AG09319 (cell line): ENCODE measurements around the gene ZNF775.

ENCODE experiments used
- DNase-seq: peaks from one replicate; pipeline ENCODE4 v3.0.0-alpha.2; 2010; ENCODE audit warnings: low read depth; ENCODE audit errors: extremely low read depth
- TF ChIP-seq, protein P1 (sequence below): IDR thresholded peaks from 2 replicates; pipeline ENCODE4 v1.5.1; 2011; ENCODE audit warnings: low read depth, mild to moderate bottlenecking, inconsistent platforms, low read length, moderate library complexity

The ZNF775 gene

DNA sequence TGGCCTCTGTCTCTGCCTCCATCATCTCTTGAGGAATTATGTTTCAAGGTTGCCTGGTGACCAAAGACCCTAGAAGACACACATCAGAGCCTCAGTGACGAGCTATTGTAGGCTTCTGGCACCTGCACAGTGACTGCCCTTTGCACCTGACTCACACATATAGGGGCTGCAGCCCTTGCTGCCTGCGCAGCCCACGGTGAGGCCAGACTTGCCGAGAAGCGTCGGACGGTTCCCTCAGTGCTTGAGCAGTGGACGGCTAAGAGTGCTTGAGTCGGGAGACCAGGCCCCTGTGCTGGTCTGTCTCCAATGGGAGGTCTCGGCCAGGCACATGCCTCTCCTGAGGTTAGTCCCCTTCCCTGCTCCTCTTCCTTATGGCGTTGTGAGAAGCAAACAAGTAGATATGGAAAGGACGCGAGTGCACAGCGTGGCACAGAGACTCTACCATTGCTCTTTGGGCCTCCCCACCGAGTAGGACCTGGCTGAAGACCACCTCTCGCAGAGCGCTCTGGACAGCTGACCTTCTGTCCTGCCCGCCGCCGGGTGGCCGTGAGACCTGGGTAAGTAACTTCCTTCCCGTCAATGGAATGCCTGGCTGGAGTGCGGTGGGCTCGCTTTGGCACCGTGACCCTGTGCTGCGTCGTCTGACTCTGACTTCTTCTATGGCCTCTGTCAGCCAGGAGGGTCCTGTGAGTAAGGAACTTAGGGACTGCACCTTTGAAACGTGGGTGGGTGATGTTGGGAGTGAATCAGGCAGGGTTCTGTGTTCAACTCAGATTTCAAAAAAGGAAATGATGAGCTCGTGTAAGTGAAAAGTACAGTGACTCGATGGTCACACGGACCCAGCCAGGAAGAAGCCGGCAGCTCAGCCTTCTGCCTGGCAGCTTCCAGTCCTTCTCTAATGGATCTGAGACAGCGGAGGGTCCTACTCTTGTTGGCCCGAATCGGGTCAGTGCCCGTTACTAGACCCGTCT, 33.7 kb downstream of the ZNF775 start:
- TF ChIP-seq, protein P1, sequence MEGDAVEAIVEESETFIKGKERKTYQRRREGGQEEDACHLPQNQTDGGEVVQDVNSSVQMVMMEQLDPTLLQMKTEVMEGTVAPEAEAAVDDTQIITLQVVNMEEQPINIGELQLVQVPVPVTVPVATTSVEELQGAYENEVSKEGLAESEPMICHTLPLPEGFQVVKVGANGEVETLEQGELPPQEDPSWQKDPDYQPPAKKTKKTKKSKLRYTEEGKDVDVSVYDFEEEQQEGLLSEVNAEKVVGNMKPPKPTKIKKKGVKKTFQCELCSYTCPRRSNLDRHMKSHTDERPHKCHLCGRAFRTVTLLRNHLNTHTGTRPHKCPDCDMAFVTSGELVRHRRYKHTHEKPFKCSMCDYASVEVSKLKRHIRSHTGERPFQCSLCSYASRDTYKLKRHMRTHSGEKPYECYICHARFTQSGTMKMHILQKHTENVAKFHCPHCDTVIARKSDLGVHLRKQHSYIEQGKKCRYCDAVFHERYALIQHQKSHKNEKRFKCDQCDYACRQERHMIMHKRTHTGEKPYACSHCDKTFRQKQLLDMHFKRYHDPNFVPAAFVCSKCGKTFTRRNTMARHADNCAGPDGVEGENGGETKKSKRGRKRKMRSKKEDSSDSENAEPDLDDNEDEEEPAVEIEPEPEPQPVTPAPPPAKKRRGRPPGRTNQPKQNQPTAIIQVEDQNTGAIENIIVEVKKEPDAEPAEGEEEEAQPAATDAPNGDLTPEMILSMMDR, result no peak
- DNase-seq, result no peak

DNA sequence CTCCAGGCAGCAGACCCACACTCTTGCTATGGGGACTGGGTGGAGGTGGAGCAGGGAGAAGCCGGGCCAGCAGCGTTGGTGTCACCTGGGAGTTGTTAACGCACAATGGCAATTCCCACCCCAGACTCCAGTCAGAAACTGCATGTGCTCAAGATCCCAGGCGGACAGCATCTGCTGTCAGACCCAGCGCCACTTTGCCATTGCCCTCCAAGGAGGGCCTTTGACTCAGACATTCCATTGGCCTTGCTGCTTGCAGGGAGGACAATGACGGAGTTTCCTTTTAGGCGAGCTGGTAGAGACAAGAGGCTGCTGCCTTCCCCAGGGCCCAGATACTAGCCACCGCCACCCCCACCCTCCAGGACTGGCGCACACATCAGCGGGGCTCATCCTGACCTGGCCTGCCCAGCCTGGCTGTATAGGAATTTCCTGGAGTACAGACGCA, 34.5 kb downstream of the ZNF775 start:
- TF ChIP-seq, protein P1, result no peak
- no peak for DNase-seq

DNA sequence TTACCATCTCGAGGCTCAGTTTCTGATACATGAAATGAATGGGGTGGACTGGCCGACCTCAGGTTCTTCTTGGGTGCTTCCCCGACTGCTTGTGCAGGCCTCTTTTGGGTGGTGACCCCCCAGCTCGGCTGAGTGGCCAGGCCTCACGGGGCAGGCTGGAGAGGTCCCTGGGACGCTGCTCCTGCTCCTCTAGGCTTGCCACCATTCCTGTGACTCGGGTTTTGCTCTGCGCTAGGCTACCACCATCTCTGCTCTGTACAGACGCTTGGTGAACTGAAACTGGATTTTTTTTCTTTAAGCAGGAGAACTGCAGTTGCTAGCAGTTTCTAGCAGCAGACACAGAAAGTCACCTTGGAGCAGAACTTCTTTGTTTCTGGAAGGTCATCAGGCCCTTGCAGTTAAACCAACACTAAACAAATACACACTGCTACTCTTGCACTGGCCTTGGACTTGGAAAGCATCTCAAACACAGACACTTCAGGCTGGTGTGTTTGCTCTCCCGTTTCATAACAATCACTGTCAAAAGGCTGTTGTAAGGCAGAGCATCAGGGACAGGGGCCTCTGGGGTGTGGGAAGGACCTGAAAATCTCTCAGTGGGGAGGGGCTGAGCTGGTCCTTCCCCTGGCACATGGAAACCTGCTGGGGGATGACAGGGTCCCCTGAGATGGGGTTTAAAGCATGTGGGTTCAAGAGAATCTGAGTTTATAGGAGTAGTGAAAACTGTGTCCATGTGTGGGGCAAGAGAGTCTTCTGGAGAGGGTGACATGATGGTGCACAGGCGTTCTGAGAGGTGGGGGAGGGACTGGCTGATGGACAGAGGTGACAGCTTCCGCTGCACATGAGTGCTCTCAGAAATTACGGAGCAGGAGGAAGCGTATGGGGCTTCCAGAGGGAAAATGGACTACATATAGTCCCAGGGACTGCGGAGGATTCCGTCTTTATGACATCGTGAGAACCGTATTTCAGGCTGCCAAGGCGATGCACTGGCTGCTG, 36.3 kb downstream of the ZNF775 start:
- no peak for DNase-seq
- TF ChIP-seq, protein P1, result no peak

DNA sequence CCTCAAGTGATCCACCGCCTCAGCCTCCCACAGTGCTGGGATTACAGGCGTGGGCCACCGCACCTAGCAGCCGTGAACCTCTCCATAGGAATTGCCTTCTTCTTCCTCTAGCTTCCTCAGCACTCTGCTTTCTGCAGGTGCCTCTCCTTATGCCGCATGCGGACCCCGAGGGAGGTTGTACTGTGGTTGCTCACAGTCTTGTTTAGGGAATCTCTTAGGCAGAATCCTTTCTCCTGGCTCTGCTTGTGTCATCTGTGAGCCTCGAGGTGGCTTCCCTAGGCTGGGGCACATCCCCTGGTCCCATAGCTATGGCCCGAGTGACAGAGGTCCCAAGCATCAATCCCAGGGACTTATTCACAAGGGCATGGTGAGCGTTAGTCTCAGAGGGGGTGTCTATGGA, 38.1 kb downstream of the ZNF775 start:
- TF ChIP-seq, protein P1, result no peak
- no peak for DNase-seq

DNA sequence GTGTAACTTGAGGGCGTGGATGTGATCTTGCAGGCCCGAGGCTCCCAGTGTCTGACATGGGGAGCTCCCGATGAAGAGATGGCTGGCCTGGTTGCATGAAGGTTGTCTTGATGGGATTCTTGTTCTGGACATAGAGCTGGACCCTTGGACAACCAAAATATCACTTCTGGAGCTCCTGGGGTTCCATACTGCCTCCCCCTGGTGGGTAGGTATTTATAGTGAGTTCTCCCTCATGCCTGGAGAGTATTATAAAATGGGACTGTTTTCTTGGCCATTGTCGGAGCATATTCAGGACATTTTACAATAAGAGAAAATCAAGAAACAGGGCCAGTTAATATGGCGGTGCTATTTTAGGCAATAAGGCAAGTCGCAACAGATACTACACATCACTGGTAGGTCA, 38.7 kb downstream of the ZNF775 start:
- DNase-seq, result no peak
- TF ChIP-seq, protein P1, result no peak; the same call in 1 of the 2 replicates

DNA sequence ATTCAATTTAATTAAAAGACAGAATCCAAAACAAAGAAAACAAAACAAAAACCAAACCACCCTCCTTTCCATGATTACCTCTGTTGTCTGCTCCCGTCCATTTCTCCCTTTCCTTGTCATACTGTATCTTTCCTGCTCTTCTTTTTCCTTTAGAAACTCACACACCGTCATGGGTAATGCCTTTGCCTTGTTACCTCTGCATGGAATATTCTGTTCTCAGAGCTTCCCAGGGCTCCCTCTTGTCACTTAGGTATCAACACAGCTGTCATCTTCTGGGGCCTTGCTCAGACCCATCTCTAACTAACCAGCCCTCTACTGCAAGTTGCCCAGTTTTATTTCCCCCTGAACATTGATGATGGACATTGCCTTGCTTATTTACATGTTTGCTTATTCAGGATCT, 41.1 kb downstream of the ZNF775 start:
- TF ChIP-seq, protein P1, result no peak
- no peak for DNase-seq
